GM21423 (cell line): ENCODE data around the gene PXT1.

Experiments
- ATAC-seq: cut with Tn5 transposase; IDR thresholded peaks from one replicate; pipeline ENCODE4 v1.9.1; 2021; ENCODE audit warnings: mild to moderate bottlenecking, moderate library complexity; ENCODE audit not compliant: unreplicated experiment

The PXT1 gene

DNA sequence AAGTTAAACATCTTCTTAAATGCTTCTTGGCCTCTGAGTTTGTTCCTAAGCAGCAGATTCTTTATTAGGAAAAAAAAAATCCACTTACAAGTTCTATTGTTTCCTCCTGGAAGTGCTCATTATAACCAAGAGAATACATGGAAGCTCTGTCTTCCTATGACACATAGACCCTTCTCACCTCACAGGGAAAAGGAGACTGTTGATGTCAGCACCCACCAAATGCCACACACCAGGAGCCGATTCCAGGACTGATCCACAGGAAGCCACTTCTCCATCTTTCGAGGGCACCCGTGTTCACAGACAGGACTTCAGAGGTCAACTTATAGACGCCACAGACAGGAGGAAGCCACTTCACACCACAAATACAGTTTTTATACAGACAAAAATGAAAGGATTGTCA lies 92.6 kb downstream of the PXT1 start:
- ATAC-seq: no peak

DNA sequence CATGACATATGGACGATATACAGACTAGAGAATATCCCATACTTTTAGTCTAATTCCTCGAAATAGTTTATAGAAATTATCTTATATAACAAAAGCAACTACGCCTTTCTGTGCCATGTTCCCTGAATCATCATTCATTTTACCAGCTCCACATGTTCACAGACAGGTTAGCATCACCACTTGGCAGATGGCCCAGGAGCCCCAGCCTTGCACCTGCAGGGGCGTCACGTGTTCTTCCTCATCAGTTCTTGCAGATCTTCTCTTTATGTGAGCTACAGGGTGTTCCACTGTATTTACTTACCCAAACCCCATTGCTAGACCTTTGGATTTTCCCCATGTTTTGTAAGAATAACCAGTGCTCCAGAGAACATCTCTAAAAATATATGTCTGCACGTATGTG lies 93.4 kb downstream of the PXT1 start:
- ATAC-seq: no peak

DNA sequence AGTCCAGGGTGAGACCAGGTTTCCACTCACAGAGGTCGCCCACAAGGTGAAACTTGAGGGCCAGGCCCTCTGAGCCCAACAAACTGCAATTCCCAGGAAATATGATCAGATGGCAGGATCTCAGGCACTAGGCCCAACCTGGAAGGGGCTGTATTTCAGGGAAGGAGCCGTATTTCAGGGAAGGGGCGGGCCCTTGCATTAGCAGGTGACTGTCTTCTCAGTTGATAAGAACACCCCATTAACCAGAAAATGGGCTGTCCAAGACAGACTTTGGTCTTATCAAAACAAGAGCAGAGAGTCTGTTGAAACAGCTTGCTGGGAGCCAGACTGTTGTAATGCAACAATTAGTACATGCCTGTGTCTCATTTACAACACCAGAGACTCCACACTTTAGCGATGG lies 95.0 kb downstream of the PXT1 start:
- ATAC-seq: no peak

DNA sequence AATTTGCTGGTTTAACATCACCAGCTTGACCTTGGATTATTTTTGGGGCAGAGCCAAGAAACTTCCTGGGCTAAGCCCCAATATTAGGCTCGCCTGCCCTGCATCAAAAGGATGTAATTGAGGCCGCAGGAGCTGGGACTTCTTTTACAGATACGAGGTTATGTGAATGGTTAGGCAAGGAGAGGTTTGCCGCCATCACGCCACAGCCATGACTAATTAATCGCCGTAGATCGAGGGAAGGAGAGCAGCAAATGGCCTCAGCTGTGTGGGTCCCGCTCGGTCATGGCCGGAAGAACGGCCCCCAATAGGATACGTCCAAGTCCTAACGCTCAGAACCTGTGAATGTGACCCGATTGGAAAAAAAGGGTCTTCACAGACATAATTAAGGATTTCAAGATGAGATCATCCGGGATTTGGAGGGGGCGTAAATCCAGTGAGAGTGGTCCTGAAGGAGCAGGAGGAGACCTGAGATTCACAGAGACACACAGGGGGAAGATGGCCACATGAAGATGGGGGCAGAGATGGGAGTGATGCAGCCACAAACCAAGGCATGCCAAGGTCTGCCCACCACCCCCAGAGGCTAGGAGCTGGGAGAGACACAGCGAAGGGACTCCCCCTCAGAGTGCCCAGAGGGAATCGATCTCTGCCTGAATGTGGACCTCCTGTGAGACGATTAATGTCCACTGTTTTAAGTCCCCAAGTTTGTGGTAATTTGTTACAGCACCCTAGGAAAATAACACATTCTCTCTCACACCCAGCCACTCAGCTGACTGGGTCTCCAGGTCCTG lies 96.0 kb downstream of the PXT1 start:
- ATAC-seq: no peak

DNA sequence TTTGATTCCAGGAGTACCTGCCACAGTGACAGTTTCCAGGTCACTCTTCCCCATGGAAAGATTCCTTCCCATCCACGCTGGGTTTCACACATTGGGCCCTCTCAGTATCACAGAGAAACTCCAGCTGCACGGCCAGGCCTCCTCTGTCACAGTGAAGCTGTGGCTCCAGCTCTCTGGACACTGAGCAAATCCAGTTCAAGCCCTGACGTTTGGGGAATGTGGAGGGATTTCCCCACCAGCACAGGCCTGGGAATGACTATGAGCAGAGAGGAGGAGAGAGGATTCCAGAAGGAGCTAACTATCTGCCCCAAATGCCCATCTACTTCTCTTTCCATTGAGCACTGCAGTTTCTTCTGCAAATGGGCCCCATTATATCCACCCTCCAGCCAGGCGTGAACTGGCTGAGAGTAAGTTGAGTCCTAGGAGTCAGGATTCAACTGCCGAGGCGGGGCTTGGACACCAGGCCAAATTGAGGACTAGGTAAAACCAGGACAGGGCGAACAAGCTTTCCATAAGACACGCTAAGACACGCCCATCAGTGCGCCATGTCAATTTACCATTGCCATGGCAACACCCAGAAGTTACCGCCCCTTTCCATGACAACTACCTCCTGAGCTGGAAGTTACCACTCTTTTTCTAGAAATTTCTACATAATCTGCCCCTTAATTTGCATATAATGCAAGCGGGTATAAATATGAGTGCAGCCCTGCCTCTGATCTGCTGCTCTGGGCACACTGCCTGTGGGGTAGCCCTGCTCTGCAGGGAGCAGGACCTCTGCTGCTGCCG lies 96.8 kb downstream of the PXT1 start:
- ATAC-seq: no peak

DNA sequence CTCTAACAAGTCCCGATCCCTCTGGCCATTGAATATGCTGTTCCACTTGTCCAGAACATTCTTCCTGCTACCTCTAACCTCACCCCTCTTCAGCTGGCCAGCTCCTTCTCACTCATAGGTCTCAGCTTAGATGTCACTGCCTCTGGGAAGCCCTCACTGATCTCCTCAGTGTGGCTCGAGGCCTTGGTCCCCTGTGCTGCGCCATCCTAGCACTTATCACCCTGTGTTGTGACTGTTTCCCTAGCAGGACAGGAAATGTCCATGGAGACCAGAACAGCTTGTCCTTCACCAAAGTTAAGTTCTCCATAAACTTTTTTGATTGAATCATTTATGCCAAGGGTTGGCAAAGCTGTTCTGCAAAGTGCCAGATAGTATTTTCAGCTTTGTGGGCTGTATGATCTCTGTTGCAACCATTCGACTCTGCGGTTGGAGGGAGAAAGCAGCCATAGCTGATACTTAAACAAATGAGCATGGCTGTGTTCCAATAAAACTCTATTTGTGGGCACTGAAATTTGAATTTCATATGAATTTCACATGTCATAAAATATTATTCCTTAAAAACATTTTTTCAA lies 99.5 kb downstream of the PXT1 start:
- no peak for ATAC-seq

DNA sequence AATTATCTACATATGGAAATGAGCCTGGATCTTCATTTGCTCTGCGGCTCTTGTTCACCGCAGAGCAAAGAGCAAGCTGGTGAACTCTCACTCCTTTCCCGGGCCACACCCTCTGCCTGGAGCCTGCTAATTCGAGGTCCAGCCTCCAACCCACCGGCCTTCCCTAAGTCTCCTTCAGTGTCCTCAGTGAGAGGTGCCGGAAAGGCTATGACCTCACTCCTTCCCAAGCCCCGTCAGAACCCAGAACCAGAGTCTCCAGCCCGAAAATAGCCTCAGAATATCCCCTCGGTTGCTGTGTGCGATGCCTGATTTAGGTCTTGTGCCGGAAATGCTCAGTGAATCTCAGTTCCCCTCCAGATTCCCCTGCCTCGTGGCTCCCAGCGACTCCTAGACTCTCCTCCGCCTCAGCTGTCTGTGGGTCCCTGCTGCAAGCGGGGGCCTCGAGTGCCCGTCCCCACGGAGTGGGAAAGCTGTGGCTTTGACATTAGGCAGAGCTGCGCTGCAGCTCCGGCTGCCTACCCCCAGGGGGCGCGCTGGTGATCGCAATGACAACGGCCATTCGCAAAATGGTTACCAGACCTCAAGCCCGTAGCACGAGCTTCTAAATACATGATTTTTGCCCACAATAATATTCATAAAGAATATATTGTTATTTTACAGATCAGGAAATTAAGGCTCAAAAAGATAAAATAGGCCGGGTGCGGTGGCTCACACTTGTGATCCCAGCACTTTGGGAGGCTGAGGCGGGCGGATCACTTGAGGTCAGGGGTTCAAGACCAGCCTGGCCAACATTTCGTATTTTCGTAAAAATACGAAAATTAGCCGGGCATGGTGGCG lies 101.8 kb downstream of the PXT1 start:
- no peak for ATAC-seq
